ENCODE data around the gene TMCC1. TPM values are rescaled to one million over a fixed set of nuclear protein-coding genes. Genes with fewer than 3 reads are reported as not detected.

TMCC1 gene
- total and polyA plus RNA-seq, 2 donors (not counting 3 experiments of a cell fraction or from before 2014, with no cell fraction given): 17.4 to 38.4 TPM

DNA sequence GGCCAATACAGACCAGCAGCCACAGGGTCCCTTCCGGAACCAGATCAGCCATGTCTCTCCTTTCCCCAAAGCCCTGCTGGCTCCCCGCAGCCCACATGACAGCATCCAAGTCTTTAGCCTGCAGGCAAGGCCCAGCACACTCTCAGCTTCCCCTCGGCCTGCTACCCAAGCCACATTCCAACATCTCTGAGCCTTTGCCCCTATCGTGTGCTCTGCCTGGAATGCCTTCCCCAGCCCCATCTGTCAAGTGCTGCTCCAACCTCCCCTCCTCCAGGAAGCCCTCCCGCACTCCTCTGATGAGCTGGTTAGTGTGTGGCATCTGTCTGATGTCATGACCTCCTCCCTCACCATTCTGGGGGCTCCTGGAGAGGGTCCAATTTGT, 295.5 kb downstream of the TMCC1 start:
- Histone ChIP-seq H3K36me3 (ENCODE audit: control insufficient read depth in 2 of 2, extremely low read depth in 1 of 2, insufficient read depth in 2 of 2, low read length in 2 of 2) (no peaks in the 10 kb centered on the region), H3K27ac (ENCODE audit: insufficient read depth, low read depth, low read length) (peak overlapping the region; percentile 91), H3K4me1 (ENCODE audit: control insufficient read depth, extremely low read depth, insufficient read depth, low read length) (peaks cover 96% of the 10 kb centered on the region), H4K20me1 (replicated peaks; ENCODE audit: control insufficient read depth, extremely low read depth, insufficient read depth, low read length) (no peaks in the 10 kb centered on the region), H3K79me2 (ENCODE audit: control insufficient read depth, insufficient read depth, low read length) (peaks cover 97% of the 10 kb centered on the region), H3K9ac (replicated peaks; ENCODE audit: extremely low read depth, insufficient read depth, low read length) (peak overlapping the region; percentile 69), H3K9me3 (replicated peaks; ENCODE audit: control insufficient read depth, insufficient read depth, low read length) (no peaks in the 10 kb centered on the region), H3K9me1 (replicated peaks; ENCODE audit: control insufficient read depth, extremely low read depth, insufficient read depth, low read length) (no peaks in the 10 kb centered on the region), H3K27me3 (ENCODE audit: control insufficient read depth in 2 of 2, insufficient read depth in 2 of 2, low read length in 2 of 2) (no peaks in the 10 kb centered on the region), H2AFZ (ENCODE audit: low read depth, low read length) (no peak overlapping the region), H3K4me3 (replicated peaks in 1 of 3; ENCODE audit: insufficient read depth in 1 of 3, low read depth in 1 of 3, low read length in 3 of 3) (no peak overlapping the region), H3K4me2 (ENCODE audit: insufficient read depth, low read length) (peak overlapping the region; percentile 55)
- peak; percentile 40 for DNase-seq (ENCODE audit: low read depth, low spot score)
- intact Hi-C loops (cut with micrococcal nuclease): loop anchor here (2.0 to 5.0 kb wide), 3 partner anchors 37 to 216 kb away; partner anchors contain the start of gene IFT122
- dilution Hi-C loops (cut with MboI; ENCODE audit: extremely low pct_ligation_motif_present, low sequenced_read_pairs): no loop called here
- TF ChIP-seq POLR2A (IDR thresholded peaks at IDR 0.05; ENCODE audit: low read depth, low read length) (no peak), POLR2AphosphoS5 (IDR thresholded peaks at IDR 0.05; ENCODE audit: insufficient read depth, low read depth, low read length) (no peak), JUN (IDR thresholded peaks at IDR 0.05; ENCODE audit: borderline replicate concordance, insufficient read depth, insufficient read length, low read depth) (no peak), FOS (IDR thresholded peaks at IDR 0.05; ENCODE audit: borderline replicate concordance, insufficient read depth, low read length) (no peak), EZH2 (IDR thresholded peaks at IDR 0.05; ENCODE audit: borderline replicate concordance, low read depth, low read length, severe bottlenecking) (no peak), GATA2 (IDR thresholded peaks at IDR 0.05; ENCODE audit: insufficient read depth, insufficient read length, low read depth, low read length) (no peak), MYC (IDR thresholded peaks at IDR 0.05; ENCODE audit: low read depth, low read length) (no peak)
- TF ChIP-seq, protein P1, sequence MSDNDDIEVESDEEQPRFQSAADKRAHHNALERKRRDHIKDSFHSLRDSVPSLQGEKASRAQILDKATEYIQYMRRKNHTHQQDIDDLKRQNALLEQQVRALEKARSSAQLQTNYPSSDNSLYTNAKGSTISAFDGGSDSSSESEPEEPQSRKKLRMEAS (IDR thresholded peaks at IDR 0.05; ENCODE audit: insufficient read depth, insufficient read length): no peak
- TF ChIP-seq, protein P2, sequence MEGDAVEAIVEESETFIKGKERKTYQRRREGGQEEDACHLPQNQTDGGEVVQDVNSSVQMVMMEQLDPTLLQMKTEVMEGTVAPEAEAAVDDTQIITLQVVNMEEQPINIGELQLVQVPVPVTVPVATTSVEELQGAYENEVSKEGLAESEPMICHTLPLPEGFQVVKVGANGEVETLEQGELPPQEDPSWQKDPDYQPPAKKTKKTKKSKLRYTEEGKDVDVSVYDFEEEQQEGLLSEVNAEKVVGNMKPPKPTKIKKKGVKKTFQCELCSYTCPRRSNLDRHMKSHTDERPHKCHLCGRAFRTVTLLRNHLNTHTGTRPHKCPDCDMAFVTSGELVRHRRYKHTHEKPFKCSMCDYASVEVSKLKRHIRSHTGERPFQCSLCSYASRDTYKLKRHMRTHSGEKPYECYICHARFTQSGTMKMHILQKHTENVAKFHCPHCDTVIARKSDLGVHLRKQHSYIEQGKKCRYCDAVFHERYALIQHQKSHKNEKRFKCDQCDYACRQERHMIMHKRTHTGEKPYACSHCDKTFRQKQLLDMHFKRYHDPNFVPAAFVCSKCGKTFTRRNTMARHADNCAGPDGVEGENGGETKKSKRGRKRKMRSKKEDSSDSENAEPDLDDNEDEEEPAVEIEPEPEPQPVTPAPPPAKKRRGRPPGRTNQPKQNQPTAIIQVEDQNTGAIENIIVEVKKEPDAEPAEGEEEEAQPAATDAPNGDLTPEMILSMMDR (IDR thresholded peaks at IDR 0.05; ENCODE audit: extremely low read depth in 1 of 2, insufficient read depth in 1 of 2, low read depth in 1 of 2, low read length in 2 of 2): no peak
- POLR2A ChIA-PET: interaction anchor here (2.1 kb wide), 1 partner anchor 11 kb away, joined by 5 read pairs; no protein-coding TSS in a partner anchor
- CTCF ChIA-PET: interaction anchor here (0.8 to 3.6 kb wide), 5 partner anchors 8 to 215 kb away, joined by 3 to 44 read pairs (median 15); partner anchors contain the start of gene PLXND1
- FAIRE-seq: peak; percentile 57
- no TSS peak for BruUV-seq (replicated peaks)

Small RNA genes lying within 50 kb of the gene (small RNA-seq; reads per million reads assigned to genes)
- not detected for gene RF00026 (ENCODE audit: insufficient read depth, insufficient read length, low read depth, low replicate concordance)
- gene RNY3P13 (ENCODE audit: insufficient read depth, insufficient read length, low read depth, low replicate concordance): not detected

Other genes starting within 250 kb of the TMCC1 start
- not detected in 2 replicates for gene TRH, start 81.0 kb upstream of the TMCC1 start, total RNA-seq
- not detected in 2 replicates for gene TRH, start 81.0 kb upstream of the TMCC1 start, polyA plus RNA-seq
- not detected in 2 replicates for gene ALG1L2, start 188.1 kb upstream of the TMCC1 start, total RNA-seq
- not detected in 2 replicates for gene ALG1L2, start 188.1 kb upstream of the TMCC1 start, polyA plus RNA-seq